ENCODE data around the gene AZU1. TPM values are rescaled to one million over a fixed set of nuclear protein-coding genes. Genes with fewer than 3 reads are reported as not detected.

The AZU1 gene
- total RNA-seq, 2 experiments from 2014 or later = not detected

- H3K4me1 Mint-ChIP-seq (ENCODE audit: low read depth) = no peaks in the 10 kb centered on the region
- no peaks in the 10 kb centered on the region for H3K27me3 Mint-ChIP-seq
- POLR2A ChIA-PET = no interaction called here
- no peak overlapping the region for H3K27ac Mint-ChIP-seq
- intact Hi-C loops (cut with micrococcal nuclease) = no loop called here
- no peaks in the 10 kb centered on the region for H3K9me3 Mint-ChIP-seq
- ATAC-seq = no peak
- DNase-seq = no peak
- no peak for TF ChIP-seq CTCF (IDR thresholded peaks at IDR 0.05)
- CTCF ChIA-PET = interaction anchor here (1.6 kb wide), 1 partner anchor 102 kb away, joined by 3 read pairs; no protein-coding TSS in a partner anchor
- H3K36me3 Mint-ChIP-seq (ENCODE audit: low read depth) = peaks cover 2% of the 10 kb centered on the region
- H3K4me3 Mint-ChIP-seq = no peak overlapping the region
Measured at GRCh38 chr19:879711-880438, 52.2 kb downstream of the AZU1 start.

Small RNAs within 50 kb of the gene (microRNA-seq; reads per million reads assigned to microRNA genes)
- 48.4 reads per million, percentile 57 among the genes with 10 or more reads in this experiment for gene MIR3187 (ENCODE audit: borderline microRNAs expressed, borderline replicate concordance)
- gene MIR4745 (ENCODE audit: borderline microRNAs expressed, borderline replicate concordance) = 12.4 reads per million, percentile 38 among the genes with 10 or more reads in this experiment

Other genes with a start within 250 kb of the AZU1 start
- under 1 TPM; 0.18 TPM for gene HCN2, start 238.0 kb upstream of the AZU1 start, total RNA-seq
- gene POLRMT, start 194.3 kb upstream of the AZU1 start, total RNA-seq = 10 to 100 TPM; 66.6 to 67.9 TPM
- gene FGF22, start 188.0 kb upstream of the AZU1 start, total RNA-seq = under 1 TPM in 1 of 2 experiments, not detected in 1; 0.16 TPM
- 100 to 1,000 TPM in 1 of 2 experiments, 10 to 100 TPM in 1; 99.1 to 101 TPM for gene RNF126, start 164.6 kb upstream of the AZU1 start, total RNA-seq
- gene FSTL3, start 151.4 kb upstream of the AZU1 start, total RNA-seq = 10 to 100 TPM; 12.3 TPM
- gene PRSS57, start 132.4 kb upstream of the AZU1 start, total RNA-seq = not detected
- gene PALM, start 118.9 kb upstream of the AZU1 start, total RNA-seq = under 1 TPM; 0.22 to 0.36 TPM
- gene MISP, start 76.7 kb upstream of the AZU1 start, total RNA-seq = not detected
- gene PTBP1, start 30.4 kb upstream of the AZU1 start, total RNA-seq = 100 to 1,000 TPM; 581 to 582 TPM
- gene PLPPR3, start 5.9 kb upstream of the AZU1 start, total RNA-seq = not detected
- gene PRTN3, start 13.2 kb downstream of the AZU1 start, total RNA-seq = not detected
- gene ELANE, start 24.5 kb downstream of the AZU1 start, total RNA-seq = not detected
- gene CFD, start 31.8 kb downstream of the AZU1 start, total RNA-seq = 1 to 10 TPM in 1 of 2 experiments, under 1 TPM in 1; 0.60 to 1.4 TPM
- gene MED16, start 65.3 kb downstream of the AZU1 start, total RNA-seq = 10 to 100 TPM; 37.6 to 37.8 TPM
- not detected for gene RNU6-9, start 65.6 kb downstream of the AZU1 start, total RNA-seq
- gene R3HDM4, start 85.4 kb downstream of the AZU1 start, total RNA-seq = 10 to 100 TPM; 58.4 to 61.5 TPM
- gene KISS1R, start 89.5 kb downstream of the AZU1 start, total RNA-seq = 10 to 100 TPM; 14.0 to 15.5 TPM
- gene ARID3A, start 98.2 kb downstream of the AZU1 start, total RNA-seq = 10 to 100 TPM; 18.7 to 22.1 TPM
- 10 to 100 TPM; 75.3 to 78.1 TPM for gene WDR18, start 156.5 kb downstream of the AZU1 start, total RNA-seq
- under 1 TPM in 1 of 2 experiments, not detected in 1; 0.07 TPM for gene GRIN3B, start 172.6 kb downstream of the AZU1 start, total RNA-seq
- gene TMEM259, start 193.3 kb downstream of the AZU1 start, total RNA-seq = 100 to 1,000 TPM; 115 to 117 TPM
- not detected for gene RNU6-2, start 193.7 kb downstream of the AZU1 start, total RNA-seq
- gene CNN2, start 198.8 kb downstream of the AZU1 start, total RNA-seq = 10 to 100 TPM; 97.4 to 98.3 TPM
- gene ABCA7, start 212.3 kb downstream of the AZU1 start, total RNA-seq = 10 to 100 TPM; 14.0 to 14.6 TPM
- 100 to 1,000 TPM; 136 to 150 TPM for gene ARHGAP45, start 239.3 kb downstream of the AZU1 start, total RNA-seq

Measured in activated CD8-positive, alpha-beta T cell treated with anti-CD3 and anti-CD28 coated beads for 36 hours (primary cell).